Mesothelial cell of epicardium (in vitro differentiated cells): ENCODE data around the gene LPXN. TPM values are rescaled to one million over a fixed set of nuclear protein-coding genes. Genes with fewer than 3 reads are reported as not detected.

ENCODE experiments used
- DNase-seq, 2 experiments: peaks; one replicate each; pipeline ENCODE4 v3.0.0; 2021; ENCODE audit warnings: low spot score in 2 of 2; ENCODE audit not compliant: unreplicated experiment in 2 of 2
- H3K27ac Mint-ChIP-seq: 2 replicates; pipeline ENCODE4 v1.8.0; 2021; ENCODE audit warnings: mixed read lengths
- H3K27me3 Mint-ChIP-seq: 2 replicates; pipeline ENCODE4 v1.8.0; 2021; ENCODE audit warnings: low read depth, mixed read lengths
- H3K36me3 Mint-ChIP-seq: 2 replicates; pipeline ENCODE4 v1.8.0; 2021; ENCODE audit warnings: mixed read lengths
- H3K4me1 Mint-ChIP-seq: 2 replicates; pipeline ENCODE4 v1.8.0; 2021; ENCODE audit warnings: mixed read lengths
- H3K4me3 Mint-ChIP-seq: 2 replicates; pipeline ENCODE4 v1.8.0; 2021; ENCODE audit warnings: mild to moderate bottlenecking, moderate library complexity, mixed read lengths
- H3K9me3 Mint-ChIP-seq: 2 replicates; pipeline ENCODE4 v1.8.0; 2021; ENCODE audit warnings: mixed read lengths
- total RNA-seq: library from RNA; stranded (reverse); gene quantifications from 3 replicates; pipeline ENCODE4 v1.2.1, GENCODE V29; 2021
- TF ChIP-seq, protein P1 (sequence below): fragments of 200-600 bp; sonication (generic); IDR thresholded peaks from one replicate; pipeline ENCODE4 v1.5.0; 2021; ENCODE audit warnings: antibody characterized with exemption; ENCODE audit not compliant: unreplicated experiment

Gene LPXN
- total RNA-seq, 1 donor from 2014 or later: 5.8 TPM

DNA sequence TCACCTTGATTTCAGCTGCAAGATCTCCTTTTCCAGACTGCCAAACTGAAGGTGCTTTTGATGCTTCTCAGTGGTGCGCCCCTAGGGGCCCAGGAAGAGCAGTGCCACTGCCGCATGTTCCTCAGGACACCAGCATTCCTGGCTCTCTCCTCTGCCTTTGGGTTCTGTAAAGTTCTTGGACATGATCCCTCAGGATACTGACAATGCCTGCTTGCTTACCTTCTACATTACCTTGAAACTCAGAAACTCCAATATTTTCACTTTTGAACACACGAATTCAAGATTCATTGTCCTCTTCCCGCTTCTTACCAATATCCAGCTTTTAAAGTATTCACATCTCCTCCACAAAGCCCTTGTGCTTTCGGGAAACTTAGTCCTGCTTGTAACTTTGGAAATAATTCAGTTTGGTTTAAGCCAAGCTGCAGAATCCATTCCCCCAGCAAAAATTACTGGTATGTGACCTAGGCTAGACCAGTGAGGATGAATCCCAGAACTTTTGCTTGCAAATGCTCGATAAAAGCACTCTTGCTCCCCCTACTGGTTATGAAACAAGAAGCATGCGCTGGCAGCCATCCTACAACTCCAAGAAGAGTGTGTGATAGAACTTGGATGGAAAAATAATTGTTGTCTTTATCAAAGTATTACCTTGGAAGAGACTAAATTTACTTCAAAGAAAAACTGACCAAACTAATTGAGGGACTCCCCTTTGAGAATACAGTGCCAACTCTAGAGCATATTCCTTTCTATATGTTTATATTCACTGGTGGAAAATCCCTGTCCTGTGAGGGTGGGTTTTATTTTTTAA lies 51.2 kb downstream of the LPXN start:
- Mint-ChIP-seq H3K4me3 (peak overlapping the region; percentile 61), H3K9me3 (no peaks in the 10 kb centered on the region), H3K27me3 (peaks cover 22% of the 10 kb centered on the region), H3K27ac (peak overlapping the region; percentile 61), H3K4me1 (peaks cover 6% of the 10 kb centered on the region), H3K36me3 (no peaks in the 10 kb centered on the region)
- DNase-seq: peak in 1 of 2 experiments; percentile 62
- TF ChIP-seq, protein P1, sequence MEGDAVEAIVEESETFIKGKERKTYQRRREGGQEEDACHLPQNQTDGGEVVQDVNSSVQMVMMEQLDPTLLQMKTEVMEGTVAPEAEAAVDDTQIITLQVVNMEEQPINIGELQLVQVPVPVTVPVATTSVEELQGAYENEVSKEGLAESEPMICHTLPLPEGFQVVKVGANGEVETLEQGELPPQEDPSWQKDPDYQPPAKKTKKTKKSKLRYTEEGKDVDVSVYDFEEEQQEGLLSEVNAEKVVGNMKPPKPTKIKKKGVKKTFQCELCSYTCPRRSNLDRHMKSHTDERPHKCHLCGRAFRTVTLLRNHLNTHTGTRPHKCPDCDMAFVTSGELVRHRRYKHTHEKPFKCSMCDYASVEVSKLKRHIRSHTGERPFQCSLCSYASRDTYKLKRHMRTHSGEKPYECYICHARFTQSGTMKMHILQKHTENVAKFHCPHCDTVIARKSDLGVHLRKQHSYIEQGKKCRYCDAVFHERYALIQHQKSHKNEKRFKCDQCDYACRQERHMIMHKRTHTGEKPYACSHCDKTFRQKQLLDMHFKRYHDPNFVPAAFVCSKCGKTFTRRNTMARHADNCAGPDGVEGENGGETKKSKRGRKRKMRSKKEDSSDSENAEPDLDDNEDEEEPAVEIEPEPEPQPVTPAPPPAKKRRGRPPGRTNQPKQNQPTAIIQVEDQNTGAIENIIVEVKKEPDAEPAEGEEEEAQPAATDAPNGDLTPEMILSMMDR: peak; percentile 82

DNA sequence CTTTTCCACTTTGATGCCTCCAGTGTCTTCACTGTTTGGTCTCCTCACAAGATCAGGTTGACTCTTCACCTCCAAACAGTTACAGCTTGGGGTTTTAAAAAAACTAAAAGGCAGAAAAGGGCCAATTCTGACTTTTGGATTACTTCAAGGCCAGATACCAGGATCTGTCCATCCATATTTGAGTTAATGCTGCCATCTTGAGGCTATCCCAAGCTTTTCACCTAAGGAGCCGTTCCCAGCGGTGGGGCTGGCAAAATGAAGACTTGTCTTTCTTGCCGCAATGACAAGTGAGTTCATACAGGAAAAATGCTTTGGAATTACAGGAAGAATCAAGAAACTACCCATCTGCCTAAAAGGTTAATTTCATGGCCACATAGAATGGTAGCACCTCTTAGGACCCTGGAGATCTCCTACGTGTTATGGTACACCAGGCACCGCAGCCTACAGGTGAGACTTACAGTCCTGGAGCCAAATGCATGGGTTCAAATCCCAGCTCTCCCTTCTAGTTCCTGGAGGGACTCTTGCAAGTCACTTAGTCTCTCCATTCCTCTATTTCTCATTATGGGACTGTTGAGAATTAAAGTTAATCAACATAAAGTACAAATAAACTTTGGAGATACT lies 61.8 kb downstream of the LPXN start:
- Mint-ChIP-seq H3K27me3 (peaks cover 30% of the 10 kb centered on the region), H3K36me3 (no peaks in the 10 kb centered on the region), H3K27ac (no peak overlapping the region), H3K4me3 (no peak overlapping the region), H3K9me3 (no peaks in the 10 kb centered on the region), H3K4me1 (no peaks in the 10 kb centered on the region)
- DNase-seq: peak in 1 of 2 experiments; percentile 44
- TF ChIP-seq, protein P1: peak; percentile 55

DNA sequence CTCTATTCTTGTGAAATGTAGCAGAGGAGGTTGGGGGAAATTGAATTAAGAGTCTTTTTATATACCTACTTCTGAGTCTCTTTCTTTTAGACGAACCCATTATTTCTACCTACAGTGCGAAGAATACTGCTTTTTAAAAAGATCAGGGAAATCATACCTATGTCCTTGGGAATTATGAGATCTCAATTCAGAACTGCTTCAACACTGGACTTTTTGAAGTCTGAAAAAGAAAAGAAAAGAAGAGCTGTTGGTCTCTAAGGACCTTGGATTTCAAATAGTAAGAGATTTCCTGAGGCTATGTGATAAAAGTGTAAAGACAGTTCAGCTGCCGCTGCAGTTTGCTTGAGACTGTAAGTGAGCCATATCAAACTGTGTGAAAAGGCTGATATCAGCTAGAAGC lies 64.0 kb downstream of the LPXN start:
- TF ChIP-seq, protein P1: no peak
- H3K27me3 Mint-ChIP-seq: peaks cover 18% of the 10 kb centered on the region
- no peak overlapping the region for H3K4me3 Mint-ChIP-seq
- no peaks in the 10 kb centered on the region for H3K4me1 Mint-ChIP-seq
- H3K9me3 Mint-ChIP-seq: no peaks in the 10 kb centered on the region
- H3K27ac Mint-ChIP-seq: no peak overlapping the region
- DNase-seq: no peak
- H3K36me3 Mint-ChIP-seq: no peaks in the 10 kb centered on the region

DNA sequence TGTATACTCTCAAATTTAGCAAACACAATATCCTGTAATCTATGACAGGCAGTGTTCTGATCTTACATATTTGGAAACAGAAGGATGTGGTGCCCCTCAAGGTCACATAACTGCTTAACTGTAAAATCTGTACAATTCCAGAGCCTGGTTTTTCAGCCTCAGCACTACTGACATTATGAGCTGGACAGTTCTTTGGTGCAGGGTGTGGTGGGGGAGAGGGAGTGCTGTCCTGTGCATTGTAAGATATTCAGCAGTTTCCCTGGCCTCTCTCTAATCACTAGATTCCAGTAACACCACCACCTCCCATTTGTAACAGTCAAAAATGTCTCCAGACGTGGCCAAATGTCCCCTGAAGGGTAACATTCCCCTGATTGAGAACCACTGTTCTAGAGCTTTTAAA lies 65.9 kb downstream of the LPXN start:
- Mint-ChIP-seq H3K27me3 (peaks cover 8% of the 10 kb centered on the region), H3K36me3 (no peaks in the 10 kb centered on the region), H3K9me3 (no peaks in the 10 kb centered on the region), H3K27ac (no peak overlapping the region), H3K4me1 (no peaks in the 10 kb centered on the region), H3K4me3 (no peak overlapping the region)
- no peak for DNase-seq
- TF ChIP-seq, protein P1: no peak

DNA sequence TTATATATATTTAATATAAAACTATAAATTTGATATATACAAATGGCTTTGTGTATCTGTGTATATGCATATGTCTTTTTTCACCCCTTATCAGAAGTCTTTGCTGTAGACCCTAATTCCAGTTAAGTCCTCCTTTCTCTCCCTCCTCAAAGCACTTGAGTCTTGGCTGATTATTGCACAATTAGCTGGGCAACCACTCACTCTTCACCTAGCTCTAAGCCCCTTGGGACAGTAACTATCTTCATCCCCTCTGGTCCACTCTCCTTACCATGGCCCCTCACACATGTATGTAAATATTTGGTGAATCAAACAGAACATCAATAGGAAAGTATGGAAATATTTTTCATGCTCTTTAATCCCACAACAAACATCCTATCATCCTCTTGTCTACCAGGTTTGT lies 66.8 kb downstream of the LPXN start:
- Mint-ChIP-seq H3K27me3 (peaks cover 9% of the 10 kb centered on the region), H3K36me3 (no peaks in the 10 kb centered on the region), H3K4me3 (no peak overlapping the region), H3K9me3 (no peaks in the 10 kb centered on the region), H3K4me1 (no peaks in the 10 kb centered on the region), H3K27ac (no peak overlapping the region)
- DNase-seq: no peak
- TF ChIP-seq, protein P1: no peak
